Measurements from ENCODE around the gene MYO1E.

MYO1E gene

GRCh38 chr15:59312205-59312604 lies 60.5 kb downstream of the MYO1E start:
- DNase-seq = no peak

- no peak for DNase-seq
Measured at GRCh38 chr15:59311195-59311594, 61.5 kb downstream of the MYO1E start.

- DNase-seq = no peak
Measured at GRCh38 chr15:59309405-59309804, 63.3 kb downstream of the MYO1E start.

- DNase-seq = no peak
Measured at GRCh38 chr15:59307165-59307537, 65.5 kb downstream of the MYO1E start.

GRCh38 chr15:59306520-59307164 lies 66.0 kb downstream of the MYO1E start:
- no peak for DNase-seq

- DNase-seq = no peak
Measured at GRCh38 chr15:59304807-59305206, 67.9 kb downstream of the MYO1E start.

- DNase-seq = no peak
Measured at GRCh38 chr15:59304034-59304795, 68.5 kb downstream of the MYO1E start.

GRCh38 chr15:59303633-59304032 lies 69.0 kb downstream of the MYO1E start:
- no peak for DNase-seq

- no peak for DNase-seq
Measured at GRCh38 chr15:59303136-59303535, 69.5 kb downstream of the MYO1E start.

- DNase-seq = no peak
Measured at GRCh38 chr15:59301527-59301926, 71.1 kb downstream of the MYO1E start.

- no peak for DNase-seq
Measured at GRCh38 chr15:59300618-59301139, 72.0 kb downstream of the MYO1E start.

- peak; percentile 5 to 39 (median 16) for DNase-seq
Measured at GRCh38 chr15:59299929-59300617, 72.6 kb downstream of the MYO1E start.

- no peak for DNase-seq
Measured at GRCh38 chr15:59298854-59299250, 73.8 kb downstream of the MYO1E start.

GRCh38 chr15:59298225-59298853 lies 74.3 kb downstream of the MYO1E start:
- DNase-seq = peak in 1 of 4 experiments; percentile 6

GRCh38 chr15:59296181-59296617 lies 76.5 kb downstream of the MYO1E start:
- DNase-seq = no peak

GRCh38 chr15:59295261-59296001 lies 77.2 kb downstream of the MYO1E start:
- no peak for DNase-seq

- DNase-seq = no peak
Measured at GRCh38 chr15:59294574-59295260, 78.0 kb downstream of the MYO1E start.

GRCh38 chr15:59292442-59293151 lies 80.1 kb downstream of the MYO1E start:
- DNase-seq = no peak

GRCh38 chr15:59291213-59291549 lies 81.5 kb downstream of the MYO1E start:
- no peak for DNase-seq

- no peak for DNase-seq
Measured at GRCh38 chr15:59290295-59291212, 82.1 kb downstream of the MYO1E start.
